GM18873 (cell line): ENCODE measurements around the gene RBM25.
"Not testable (repeated sequence)": the region's sequence is repeated elsewhere in the genome, so short reads cannot be mapped to it uniquely, and the experiment has no call there.

Experiments
- ATAC-seq: cut with Tn5 transposase; IDR thresholded peaks from one replicate; pipeline ENCODE4 v1.9.1; 2021; ENCODE audit warnings: mild to moderate bottlenecking, moderate library complexity, moderate number of reproducible peaks; ENCODE audit not compliant: unreplicated experiment, low FRiP score

Gene RBM25

DNA sequence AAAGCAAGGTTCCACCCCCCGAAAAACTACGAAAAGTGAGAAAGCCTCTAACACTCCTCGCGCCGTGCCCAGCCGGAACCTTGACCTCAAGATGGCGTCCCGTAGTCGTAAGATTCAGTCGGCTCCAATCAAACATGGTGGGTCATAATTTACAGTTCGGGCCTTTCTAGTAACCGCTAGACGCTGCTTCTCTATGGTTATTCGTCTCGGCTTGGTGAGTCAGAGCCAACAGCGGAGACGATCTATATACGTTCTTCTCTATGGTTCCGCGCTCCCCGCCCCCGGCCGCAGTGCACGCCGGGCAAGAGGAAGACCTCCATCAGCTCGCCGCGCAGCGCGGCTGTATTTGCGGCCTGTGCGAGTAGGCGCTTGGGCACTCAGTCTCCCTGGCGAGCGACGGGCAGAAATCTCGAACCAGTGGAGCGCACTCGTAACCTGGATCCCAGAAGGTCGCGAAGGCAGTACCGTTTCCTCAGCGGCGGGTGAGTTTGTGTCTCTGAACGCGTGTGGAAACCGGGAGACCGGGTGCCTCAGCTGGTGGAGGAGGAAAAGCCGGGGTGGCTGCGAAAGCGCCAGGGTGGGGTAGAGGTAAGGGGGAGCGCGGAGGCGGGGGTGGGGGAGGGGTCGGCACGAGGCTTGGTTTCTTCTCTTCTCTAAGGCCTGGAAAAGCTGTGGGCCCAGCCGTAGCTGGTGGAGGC lies at the start of gene RBM25:
TSS of gene RBM25 (plus strand) at position 311 of the 698 bp plus-strand sequence. CDS start 13,108 bp downstream, outside the sequence.
- peak; percentile 94 for ATAC-seq

DNA sequence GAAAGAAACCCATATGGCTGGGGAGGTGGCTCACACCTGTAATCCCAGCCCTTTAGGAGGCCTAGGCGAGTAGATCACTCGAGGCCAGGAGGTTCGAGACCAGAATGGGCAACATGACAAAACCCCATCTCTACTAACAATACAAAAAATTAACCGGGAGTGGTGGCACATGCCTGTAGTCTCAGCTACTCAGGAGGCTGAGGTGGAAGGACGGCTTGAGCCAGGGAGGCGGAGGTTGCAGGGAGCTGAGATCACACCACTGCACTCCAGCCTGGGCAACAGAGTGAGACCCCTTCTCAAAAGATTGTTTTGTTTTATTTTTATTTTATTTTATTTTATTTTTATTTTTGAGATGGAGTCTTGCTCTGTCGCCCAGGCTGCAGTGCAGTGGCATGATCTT lies 47.1 kb upstream of the RBM25 start:
- not testable (repeated sequence) for ATAC-seq

DNA sequence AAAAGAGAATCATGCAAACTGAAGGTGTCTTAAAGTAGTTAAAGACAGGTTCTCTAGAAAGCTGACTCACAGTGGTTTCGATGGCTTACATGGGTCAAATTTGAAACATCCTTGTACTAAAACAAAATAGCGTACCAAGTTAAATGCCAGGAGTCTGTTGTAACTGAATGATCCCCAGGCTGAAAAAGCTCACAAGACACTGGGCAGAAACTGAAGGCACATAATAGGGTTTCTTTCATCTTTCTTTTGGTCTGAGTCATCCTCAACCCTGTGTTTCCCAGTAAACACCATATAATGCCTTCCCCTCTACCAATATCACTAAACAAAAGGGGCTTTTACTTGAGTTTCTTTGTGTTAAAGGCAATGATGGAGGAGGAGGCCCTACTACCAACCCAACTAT lies 44.2 kb upstream of the RBM25 start:
- no peak for ATAC-seq

DNA sequence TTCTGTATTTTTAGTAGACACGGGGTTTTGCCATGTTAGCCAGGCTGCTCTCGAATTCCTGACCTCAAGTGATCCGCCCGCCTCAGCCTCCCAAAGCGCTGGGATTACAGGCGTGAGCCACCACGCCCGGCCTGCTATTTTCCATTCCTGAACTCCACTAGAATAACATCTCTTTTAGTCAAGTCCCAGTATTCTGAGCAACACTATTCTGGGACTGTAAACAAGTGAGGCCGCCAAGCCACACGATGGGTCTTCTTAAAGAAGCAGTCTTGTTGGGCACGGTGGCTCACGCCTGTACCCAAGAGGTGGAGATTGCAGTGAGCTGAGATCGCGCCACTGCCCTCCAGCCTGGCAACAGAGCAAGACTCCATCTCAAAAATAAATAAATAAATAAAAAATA lies 42.8 kb upstream of the RBM25 start:
- not testable (repeated sequence) for ATAC-seq

DNA sequence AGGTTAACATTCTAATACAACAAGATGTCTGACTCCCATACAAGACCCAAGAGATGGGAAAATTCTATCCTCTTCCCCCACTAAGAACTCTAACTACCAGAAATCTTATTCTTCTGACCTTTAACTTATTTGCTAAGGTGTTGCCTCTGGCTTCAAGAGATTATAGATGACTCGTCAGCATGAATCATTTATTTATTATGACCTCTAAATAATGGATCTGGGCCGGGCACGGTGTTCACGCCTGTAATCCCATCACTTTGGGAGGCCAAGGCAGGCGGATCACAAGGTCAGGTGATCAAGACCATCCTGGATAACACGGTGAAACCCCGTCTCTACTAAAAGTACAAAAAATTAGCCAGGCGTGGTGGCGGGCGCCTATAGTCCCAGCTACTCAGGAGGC lies 42.3 kb upstream of the RBM25 start:
- ATAC-seq = not testable (repeated sequence)

DNA sequence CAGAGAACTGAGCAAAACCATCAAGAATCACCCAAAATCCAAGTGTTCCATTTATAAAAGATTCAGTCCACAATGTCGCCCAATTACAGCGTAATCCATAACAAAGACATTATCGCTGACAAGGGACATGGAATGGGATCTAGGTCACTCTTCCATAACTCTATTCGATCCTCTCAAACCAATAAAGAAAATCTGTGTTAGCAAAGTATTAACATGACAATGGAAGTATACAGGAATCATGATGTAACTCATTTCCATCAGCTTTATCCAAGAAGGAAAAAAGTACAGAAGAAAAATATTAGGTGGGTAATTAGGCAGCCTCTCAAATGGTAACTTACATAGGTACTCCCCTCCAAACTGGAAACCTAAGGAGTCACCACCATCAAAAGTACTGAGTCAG lies 36.3 kb upstream of the RBM25 start:
- no peak for ATAC-seq

DNA sequence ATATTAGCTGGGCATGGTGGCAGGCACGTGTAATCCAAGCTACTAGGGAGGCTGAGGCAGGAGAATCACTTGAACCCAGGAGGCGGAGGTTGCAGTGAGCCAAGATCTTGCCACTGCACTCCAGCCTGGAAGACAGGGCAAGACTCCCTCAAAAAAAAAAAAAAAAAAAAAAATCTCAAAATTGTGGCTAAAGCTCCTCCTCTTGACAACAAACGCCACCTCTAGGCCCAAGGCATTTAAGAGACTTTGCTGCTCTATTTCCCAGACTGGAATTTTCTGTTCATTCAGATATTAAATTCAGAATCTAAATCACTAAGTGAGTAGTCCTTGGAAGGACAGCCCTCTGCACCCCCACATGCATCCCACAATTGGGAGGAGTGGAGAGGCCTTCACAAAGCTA lies 32.8 kb upstream of the RBM25 start:
- ATAC-seq = no peak

DNA sequence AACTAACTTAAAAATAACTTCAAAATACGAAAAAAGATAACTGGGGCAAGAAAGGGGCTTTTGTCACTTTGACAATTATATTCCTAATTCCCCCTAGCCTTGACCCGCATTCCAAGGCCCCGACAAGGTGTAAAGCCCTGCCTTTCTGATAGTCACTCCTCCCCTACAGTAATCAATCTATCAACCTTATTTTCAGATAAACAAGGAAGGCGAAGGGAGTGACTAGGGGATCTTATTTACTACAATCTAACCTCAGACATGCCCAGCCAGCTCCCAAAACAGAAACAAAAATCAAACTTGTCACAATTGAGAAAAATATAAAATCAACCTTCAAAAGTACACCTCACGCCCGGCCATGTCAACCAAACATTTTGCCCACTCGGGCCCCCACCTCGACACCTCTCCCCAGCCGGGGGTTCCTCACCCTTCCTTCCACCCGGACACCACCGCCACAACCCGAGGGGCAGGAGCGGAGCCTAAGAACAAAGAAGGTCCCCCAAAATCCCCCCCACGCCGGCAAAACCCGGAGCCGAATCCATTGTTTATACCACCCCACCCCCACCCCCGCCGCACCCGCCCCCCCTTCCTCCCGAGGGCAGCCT lies 32.0 kb upstream of the RBM25 start:
- ATAC-seq = no peak

DNA sequence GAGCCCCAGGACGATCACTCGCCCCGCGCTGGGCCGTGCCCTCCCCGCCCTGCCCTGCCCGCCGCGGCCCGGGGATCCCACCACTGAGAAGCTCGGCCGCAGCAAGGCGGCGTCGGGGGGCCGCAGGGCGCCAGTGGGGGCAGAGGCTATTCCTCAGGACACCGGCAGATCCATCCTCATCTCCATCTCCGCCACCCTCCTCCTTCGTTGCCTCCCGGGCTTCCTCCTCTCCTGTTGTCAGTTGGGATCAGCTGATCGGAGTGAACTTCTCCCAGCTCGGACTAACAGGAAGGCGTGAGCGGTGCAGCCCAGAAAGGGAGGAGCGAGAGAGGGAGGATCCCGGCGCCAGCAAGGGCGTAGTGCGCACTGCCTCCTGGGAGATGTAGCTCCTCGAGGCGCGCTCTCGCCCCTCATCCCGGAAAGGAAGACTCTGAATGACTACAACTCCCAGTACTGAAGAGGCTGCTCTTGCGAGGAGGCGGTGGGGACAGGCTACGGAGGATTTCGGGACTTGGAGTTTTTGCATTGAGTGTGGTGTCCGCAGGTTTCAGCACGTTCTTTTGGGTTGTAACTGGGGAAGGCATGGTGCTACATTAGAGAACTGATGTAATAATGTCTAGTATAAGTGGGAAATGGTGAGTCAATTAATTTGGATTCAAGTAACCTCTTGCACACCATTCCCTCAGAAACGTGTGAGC lies 31.3 kb upstream of the RBM25 start, which contains the start of gene ZFYVE1:
TSS of gene ZFYVE1 (minus strand) at position 262 of the 698 bp plus-strand sequence. CDS start 2,598 bp downstream, outside the sequence.
- peak; percentile 93 for ATAC-seq

DNA sequence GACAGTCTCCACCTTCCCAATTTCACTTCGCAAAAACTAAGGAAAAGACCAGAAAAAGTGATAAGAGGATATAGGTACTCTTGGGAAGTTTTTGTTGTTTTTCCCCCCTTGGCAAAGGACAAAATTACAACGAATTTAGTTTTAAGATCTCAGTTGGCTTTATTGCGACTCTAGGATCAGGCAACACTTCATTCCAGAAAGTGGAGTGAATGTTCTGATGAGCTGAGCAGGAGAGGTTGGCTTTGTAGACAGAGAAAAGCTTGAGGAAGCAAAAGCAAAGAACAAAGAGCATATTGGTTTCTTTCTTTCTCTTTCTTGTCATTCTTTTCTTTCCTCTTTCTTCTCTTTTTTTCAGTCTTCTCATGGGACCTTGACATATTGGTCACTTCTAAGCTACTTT lies 30.8 kb upstream of the RBM25 start:
- ATAC-seq = no peak

DNA sequence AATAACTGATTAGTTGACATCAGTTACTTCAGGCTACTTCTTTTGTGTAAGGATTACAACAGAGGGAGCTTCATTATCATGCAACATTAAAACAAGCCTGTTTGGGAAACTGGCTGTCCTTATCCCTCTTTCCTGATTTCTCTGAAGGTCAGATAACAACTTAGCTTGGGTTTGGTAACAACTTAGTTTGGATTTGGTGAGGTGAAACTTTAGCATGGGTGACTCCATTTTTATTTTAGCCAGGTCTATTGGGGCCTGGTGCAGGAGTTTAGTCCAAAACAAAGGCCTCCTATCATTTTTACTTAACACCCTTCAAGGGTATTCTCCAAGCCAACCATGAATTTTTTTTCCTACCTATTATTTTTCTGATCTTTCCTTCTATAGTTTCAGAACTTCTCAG lies 30.4 kb upstream of the RBM25 start:
- no peak for ATAC-seq

DNA sequence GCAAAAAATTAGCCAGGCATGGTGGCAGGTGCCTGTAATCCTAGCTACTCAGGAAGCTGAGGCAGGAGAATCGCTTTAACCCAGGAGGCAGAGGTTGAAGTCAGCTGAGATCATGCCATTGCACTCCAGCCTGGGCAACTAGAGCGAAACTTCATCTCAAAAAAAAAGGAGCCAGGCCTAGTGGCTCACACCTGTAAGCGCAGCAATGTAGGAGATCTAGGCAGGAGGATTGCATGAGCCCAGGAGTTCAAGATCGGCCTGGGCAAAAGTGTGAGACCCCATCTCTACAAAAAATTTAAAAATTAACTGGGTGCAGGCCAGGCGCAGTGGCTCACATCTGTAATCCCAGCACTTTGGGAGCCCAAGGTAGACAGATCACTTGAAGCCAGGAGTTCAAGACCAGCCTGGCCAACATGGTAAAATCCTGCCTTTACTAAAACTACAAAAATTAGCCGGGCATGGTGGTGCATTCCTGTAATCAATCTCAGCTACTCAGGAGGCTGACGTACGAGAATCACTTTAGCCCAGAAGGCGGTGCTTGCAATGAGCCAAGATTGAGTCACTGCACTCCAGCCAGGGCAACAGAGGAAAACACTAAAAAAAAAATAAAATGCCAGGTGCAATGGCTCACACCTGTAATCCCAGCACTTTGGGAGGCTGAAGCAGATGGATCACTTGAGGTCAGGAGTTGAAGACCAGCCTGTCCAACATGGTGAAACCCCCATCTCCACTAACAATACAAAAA lies 21.5 kb upstream of the RBM25 start:
- not testable (repeated sequence) for ATAC-seq

DNA sequence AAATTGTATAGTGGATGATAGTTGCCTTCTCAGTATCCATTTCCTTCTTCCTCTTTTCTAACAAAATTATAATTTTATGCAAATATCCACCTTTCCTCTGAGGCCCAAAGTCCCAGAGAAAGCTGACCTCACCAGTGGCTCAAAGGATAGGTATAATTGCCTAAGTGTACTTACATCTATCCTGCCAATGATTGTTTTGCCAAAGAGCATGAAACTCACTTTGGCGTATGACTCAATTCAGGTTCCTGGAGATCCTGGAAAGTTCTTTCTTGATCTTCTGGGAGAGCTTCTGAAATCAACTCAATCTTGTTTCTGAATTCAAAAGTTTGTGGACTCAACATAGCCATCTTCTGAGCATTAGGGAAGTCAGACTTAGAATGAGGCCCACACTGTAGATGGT lies 10.5 kb upstream of the RBM25 start:
- ATAC-seq = no peak

DNA sequence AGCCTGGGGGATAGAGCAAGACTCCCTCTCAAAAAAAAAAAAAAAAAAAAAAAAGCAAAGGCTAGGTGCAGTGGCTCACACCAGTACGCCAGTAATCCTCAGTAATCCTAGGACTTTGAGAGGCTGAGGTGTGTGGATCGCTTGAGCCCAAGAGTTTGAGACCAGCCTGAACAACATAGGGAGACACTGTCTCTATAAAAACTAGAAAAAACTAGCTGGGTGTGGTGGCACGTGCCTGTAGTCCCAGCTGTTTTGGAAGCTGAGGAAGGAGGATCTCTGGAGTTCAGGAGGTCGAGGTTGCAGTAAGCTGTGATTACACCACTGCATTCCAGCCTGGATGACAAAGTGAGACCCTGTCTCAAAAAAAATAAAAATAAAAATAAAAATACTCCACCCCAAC lies 8.9 kb upstream of the RBM25 start:
- no peak for ATAC-seq

DNA sequence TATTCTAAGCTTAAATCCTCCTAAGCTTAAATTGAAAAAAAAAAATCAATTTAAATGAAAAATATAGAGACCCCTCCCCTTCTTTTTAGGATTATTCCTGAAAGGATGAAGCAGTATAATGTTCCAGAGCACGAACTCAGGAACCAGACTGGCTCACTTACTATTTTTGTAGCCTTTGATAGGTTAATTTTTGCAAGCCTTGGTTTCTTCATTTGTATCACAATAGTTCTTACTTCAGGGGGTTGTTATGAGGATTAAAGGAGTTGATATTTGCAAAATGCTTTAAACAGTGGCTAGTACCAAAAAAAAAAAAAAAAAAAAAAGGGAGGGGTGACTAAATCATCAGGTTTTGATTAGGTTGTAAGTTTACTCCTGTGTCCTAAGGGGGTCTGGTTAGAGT lies 3.1 kb upstream of the RBM25 start:
- no peak for ATAC-seq

DNA sequence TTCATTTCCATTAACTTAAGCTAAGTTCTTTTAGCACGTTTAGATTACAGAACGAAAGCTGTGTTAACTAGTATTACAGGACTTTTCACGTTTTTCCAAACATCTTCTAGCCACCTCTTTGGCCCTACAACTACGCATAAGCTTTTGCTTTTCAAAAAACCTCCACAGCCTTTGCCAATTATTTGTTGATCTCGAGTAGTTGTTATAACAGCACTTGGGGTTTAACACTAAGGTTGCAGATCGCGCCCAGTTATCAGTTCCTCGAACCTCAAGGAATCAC lies 450 bp upstream of the RBM25 start:
- no peak for ATAC-seq

DNA sequence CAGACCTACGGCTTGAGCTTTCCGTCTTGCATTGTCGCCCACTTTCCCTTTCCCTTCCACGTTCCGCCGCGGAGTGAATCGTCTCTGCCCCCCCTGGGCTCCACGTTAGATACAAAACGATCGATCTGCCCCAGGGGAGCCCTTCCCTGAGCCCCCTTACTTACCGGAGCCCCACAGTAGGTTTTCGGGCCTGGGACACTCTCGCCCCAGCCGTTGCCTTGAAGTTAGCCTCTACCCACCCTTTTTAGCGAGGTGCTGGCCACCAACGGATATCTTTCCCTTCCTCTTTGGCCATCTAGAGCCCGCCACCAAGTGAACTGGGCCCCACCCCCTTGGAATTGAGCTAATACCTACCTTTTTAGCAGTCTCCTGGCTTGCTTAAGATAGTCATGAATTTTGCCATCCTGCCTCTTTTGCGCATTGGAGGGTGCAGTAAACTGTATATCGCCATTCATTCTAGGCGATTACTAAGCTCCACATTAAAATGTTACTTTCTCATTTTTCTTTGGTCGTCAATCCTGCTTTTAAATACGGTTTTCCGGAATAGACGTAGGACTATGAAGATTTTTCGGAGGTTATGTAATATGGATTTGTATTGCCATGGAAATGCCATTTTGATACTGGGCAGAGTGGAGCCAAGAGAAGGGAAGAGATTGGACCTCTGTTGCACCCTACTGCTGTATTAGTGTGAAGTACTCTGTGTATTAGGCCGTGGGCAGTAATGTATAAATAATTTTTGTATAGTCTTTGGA lies 764 bp downstream of the RBM25 start:
- no peak for ATAC-seq

DNA sequence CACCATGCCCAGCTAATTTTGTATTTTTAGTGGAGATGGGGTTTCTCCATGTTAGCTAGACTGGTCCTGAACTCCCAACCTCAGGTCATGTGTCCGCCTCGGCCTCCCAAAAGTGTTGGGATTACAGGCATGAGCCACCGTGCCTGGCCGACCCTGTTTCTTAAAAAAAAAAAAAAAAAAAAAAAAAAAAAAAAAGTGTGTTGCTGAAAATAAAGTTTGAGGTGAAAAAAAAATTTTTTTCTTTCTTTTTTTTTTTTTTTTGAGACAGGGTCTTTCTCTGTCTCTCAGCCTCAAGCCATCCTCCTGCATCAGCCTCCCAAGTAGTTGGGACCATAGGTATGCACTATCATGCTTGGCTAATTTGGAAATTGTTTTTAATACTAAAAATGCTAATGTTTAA lies 11.3 kb downstream of the RBM25 start:
- ATAC-seq = no peak

DNA sequence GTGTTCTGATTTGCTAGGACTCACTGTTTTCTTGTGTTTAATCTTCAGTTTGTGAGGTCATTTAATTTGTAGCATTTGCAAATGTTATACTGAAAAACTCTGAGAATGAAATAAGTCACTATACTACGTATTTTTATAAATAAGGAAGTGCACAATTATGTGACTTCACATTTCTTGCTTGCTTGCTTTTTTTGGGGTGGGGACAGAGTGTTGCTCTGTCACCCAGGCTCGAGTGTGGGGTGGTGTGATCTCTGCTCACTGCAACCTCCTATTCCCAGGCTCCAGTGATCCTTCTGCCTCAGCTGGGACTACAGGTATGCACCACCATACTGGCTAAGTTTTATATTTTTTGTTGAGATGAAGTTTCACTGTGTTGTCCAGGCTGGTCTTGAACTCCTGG lies 32.7 kb downstream of the RBM25 start:
- ATAC-seq = no peak

DNA sequence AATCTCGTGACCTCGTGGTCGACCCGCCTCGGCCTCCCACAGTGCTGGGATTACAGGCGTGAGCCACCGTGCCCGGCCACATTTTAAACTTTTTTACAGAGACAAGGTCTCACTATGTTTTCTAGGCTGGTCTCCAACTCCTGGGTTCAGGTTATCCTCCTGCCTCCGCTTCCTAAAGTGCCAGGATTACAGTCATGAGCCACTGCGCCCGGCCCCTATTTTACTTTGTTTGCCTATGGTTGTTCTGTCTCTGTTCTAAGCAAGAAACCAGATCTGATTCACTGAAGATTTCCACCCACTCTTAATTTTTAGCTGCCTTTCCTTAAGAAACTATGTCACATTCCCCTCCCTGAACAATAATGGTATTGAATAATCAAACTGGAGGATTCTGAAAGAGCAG lies 39.1 kb downstream of the RBM25 start:
- ATAC-seq = no peak

DNA sequence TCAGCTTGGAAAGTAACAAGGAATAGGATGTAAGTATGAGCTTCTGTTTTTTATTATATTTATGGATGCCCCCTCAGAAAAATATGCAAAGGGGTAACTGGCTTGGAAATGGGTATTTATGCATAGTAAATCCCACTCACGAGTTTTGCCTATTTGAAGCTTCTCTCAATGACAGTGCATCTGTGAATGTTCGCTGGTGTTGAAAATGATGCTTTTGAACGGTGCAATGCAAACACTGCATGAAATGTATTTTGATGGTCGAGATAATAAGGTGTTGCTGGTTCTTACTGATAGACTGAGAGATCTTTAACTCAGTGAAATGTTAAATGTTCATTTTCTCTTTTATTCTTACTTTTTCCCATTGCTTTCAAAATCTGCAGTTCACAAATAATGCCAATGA lies 42.0 kb downstream of the RBM25 start:
- ATAC-seq = no peak
